HK-2 (cell line): ENCODE data around the gene AMOTL1.
A peak's percentile ranks its signal among the peaks of the same experiment; 100 is the strongest.

Experiments used
- DNase-seq: peaks from one replicate; pipeline ENCODE4 v3.0.0-alpha.2; 2018; ENCODE audit not compliant: unreplicated experiment

Gene AMOTL1

DNA sequence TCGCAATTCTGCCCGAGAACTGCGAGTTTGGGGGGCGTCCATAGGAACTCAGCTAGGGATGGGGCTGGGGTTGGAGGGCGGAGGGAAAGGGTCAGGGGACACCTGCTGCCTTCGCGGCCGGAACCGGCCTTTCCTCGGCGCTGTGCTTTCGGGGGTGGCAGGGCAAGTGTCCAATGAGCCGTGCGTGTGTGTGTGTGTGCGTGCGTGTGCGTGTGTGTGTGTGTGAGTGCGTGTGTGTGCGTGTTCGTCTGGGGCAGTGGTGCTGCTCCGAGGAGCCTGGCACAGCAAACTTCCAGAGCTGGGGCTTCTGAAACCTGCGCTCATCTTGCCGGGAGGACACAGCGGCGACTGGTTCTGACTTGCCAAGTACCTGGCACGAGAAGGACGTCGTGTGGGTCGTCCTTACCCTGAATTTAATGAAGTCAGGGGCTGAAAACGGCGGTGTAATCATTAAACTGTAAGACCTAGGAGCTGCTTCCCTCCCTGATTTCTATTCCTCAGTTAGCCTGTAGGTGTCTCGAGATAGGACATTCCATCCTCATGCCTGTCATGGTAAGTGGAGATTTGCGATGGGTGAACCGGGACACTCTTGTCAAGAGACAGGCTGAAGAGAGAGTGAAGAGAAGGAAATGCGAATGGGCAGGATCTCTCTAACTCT, 27.0 kb upstream of the AMOTL1 start:
- DNase-seq = peak; percentile 22

DNA sequence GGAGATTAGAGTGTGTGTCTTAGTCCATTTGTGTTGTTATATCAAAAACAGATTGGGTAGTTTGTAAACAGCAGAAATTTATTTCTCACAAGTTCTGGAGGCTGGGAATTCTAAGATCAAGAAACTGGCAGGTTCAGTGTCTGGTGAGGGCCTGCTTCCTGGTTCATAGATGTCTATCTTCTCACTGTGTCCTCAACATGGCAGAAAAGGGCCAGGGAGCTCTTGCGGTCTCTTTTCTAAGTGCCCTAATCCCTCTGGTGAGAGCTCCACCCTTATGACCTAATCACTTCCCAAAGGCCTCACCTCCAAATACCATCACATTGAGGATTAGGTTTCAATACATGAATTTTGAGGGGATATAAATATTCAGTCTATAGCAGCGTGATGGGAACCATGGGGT, 25.5 kb upstream of the AMOTL1 start:
- DNase-seq = no peak

DNA sequence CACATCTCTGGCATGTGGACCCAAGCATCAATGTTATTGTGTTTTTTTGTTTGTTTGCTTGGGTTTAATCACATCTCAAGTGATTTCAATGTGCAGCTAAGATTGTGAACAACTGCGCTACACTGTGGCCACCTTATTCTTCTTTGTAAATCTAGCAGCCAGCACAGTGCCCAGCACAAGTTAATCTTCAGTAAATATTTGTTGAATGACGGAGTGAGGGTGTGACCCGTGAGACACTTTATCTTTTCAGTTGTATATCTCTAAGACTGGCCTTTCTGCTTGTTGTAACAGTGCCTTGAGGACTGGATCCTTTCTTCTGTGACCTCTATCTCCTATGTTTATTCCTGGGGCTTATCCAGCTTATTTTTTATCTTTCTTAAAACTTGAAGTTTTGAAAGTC, 21.4 kb upstream of the AMOTL1 start:
- no peak for DNase-seq

DNA sequence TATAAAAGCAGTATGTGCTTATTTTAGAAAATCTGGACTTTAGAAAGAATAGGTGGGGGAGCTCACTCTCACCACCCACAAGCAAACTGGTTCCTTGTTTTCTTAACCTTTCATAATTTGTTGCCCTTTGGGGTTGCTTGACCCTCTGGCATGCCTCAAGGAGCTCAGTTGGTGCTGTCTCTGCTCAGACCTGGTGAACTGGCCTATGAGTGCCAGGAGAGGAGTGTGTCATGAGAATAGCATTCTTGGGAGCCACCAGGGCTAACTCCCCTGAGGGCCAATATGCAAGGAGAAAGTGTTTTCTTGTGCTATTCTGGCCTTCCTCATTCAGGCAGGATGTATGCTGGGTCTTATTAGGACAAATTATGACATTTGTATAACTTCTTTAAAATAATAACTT, 21.0 kb upstream of the AMOTL1 start:
- no peak for DNase-seq

DNA sequence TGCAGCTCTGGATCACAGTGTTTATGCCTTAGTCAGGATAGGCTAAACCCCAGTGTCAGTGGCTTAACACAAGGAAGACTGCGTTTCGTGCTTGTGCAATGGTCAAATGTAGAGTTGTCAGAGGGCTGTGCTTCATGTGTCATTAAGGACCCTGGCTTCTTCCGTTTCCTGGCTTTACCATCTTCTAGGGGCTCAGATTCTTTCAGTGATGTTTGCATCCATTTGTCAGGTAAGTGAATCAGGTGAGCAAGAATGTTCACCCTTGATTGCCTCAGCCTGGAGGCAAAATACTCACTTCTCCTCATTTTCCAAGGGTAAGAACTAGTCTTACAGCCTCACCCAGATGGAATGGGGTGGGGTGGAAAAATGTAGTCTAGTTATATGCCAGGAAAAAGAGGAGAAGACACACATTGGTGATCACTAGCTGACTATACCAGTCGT, 20.5 kb upstream of the AMOTL1 start:
- no peak for DNase-seq

DNA sequence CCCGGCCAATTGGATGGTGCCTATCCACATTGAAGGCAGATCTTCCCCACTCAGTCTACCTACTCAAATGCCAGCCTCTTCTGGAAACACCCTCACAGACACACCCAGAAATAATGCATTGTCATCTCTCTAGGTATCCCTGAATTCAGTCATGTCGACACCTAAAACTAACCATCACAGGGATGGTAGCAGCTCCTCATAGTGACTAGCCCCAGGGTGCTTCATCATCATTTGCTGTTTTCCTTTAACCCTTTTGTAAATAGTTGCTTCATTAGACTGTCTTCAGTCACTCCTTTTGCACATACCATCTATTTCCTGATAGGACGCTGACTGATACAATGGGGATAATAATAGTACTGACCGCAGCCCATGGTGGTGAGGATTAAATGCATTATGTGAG, 18.8 kb upstream of the AMOTL1 start:
- DNase-seq = no peak

DNA sequence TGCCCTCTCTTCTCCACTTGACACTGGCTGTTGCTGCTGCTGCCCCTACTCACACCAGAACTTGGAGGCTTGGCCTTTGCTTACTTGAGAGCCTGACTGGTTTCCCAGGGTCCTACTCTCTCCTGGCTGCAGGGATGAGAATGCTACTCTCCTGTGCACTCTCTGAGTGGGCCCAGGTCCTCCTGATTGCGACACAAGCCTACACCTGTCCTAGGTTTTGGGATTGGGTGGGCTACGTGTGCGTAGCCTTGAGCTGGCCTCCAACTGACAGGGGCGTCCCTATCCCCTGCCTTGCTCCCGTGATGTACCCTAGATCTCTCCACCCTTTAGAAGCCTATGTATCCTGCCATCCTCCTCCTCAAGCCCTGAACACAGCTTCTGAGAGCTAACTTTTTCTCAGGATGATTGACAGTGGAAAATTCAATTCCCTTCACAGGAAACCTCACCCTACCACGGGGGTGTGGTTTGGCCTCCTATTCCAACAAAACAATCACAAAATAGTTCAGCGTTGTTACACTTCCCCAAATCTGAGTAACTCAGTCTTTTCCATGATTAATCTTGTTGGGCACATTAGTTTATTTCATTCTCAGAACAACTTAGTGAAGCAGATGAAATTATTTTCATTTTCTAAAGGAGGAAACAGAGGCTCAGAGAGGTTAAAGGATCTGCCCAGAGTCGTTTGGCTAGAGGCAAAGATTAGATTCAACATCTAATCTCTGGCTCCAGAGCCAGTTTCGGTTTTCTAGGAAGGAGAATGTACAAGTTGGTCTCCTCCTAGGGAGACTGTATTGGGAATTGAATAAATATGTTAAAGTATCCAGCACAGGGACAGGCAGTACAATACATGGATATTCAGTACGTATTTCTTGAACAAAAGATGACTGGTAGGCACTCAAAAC, 17.6 kb upstream of the AMOTL1 start:
- no peak for DNase-seq

DNA sequence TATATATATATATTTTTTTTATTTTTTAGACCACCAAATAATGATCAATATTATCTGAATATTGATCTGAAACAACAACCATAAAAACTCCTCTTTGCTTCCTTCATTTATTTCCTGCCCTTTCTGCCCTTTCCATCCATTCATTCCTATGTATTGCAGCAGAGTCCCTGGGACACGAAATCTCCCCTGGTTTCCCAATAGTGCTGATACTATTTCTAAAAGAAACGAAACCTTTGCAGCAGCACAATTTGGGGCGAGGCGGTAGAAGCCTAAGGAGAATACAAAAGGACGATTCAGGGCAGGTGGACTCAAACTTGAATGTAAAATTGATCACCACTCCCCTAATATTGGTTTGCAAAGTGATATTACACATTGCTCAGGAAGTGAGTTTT, 16.9 kb upstream of the AMOTL1 start:
- no peak for DNase-seq

DNA sequence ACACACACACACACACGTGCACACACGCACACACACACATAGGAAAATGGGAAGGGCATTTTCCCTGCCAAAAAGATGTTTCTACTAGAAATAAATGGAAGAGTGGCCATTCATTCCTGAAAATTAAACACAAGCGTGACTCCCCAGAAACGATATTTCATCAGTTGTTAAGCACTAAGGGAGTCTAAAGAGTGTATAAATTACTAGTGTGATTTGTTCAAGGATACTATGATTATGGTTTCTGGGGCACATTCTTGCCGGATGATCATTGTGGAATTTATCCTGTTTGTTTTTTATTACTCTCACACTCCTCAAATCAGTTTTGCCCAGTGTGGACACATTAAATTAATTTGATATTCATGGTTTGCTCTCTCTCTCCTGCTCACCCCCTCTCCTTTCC, 16.4 kb upstream of the AMOTL1 start:
- DNase-seq = no peak

DNA sequence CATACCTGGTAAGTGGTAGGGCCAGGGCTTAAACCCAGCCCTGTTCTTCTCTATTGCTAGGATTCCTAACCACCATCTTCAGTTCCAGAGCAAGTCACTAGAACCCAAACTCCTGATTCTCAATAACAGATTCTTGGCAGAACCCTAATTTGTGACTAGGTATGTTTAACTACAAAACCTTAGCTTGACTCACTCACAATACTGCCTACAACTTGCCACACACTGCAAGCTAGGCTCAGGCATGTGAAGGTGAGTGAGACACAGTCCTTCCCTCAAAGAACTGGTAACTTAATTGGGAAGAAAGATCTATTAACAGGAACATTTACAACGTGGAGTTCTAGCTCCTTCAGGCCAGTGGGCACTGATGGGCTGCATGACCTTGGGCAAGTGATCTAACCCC, 14.5 kb upstream of the AMOTL1 start:
- no peak for DNase-seq

DNA sequence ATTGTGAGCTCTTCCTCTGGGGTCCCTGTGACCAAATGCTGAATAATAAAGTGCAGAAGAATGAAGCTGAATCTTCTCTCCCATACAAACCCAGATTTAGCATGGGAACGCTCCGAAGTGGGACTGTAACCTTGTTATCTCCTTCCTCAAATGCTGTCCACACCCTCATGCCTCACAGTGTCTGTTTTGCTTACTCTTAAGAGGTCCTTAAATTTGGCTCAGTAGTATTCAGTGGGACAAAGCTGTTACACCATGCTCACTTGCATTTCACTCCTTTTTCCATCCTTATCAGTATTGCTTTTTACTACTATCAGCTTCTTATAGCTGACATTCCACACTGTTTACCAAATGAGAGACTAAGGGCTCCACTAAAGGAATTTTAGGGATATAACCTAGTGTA, 13.8 kb upstream of the AMOTL1 start:
- DNase-seq = no peak

DNA sequence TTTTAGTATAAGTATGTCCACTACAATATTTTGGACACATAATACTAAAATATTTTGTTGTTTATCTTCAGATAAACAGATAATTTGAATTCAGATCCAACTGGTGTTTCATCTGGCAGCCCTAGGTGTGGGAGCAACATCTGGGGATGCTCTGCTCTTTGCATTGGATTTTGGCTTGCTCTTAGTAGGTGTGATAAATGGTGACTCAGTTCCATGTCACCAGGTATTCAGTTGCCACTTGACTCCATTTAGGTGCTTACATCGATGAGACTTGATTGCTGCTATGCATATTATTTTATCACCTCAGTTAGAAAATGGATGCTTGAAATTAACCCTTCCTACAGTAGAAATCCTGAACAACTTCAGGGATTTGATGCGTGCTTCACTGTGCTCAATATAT, 13.3 kb upstream of the AMOTL1 start:
- no peak for DNase-seq

DNA sequence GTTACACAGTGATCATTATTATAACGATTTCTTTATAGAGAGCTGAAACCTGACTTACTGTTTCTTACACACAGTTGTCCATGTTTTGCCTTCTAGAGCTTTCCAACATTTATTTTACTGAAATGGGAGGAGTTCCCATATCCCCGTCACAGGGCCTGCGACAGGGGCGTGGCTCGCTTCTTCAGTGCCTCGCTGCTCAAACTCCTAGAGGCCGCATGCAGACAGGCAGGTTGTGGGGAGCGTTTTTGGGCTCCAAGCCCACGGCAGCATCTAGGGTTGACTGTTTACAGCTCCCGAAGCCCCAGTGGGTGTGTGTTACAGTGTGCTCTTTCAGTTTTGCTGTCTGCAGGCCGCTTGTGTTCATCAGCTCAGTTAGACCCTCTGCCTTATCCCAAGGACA, 12.7 kb upstream of the AMOTL1 start:
- no peak for DNase-seq

DNA sequence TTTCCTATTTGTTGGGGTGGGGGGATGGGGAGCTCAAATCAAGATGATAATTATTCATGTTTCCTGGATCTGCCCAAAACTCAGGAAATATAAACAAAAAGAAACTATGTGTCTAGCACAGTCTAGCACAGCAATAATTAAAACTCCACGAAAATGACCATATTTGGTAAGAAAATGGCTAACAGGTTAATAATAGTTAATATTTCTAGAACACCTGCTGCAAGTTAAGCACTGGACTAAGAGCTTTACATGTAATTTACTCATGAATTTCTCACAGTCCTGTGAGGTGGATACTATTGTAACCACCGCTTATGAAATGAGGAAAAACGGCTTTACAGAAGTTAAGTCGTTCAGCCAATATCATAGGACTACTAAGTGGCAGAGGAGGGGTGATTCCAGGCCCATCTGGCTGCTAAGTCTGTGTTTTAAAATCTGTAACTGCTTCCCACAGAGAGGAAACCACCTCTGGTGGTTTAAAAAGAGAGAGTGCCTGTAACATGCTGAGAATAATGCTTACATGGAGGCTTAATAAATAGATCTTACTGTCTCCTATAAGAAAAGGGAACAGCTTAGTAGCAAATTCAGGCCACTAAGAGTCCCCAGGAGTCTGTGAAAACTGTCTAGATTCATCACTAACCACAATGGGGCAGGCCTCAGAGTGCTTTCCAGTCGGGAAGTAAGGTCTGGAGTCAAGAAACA, 11.0 kb upstream of the AMOTL1 start:
- no peak for DNase-seq

DNA sequence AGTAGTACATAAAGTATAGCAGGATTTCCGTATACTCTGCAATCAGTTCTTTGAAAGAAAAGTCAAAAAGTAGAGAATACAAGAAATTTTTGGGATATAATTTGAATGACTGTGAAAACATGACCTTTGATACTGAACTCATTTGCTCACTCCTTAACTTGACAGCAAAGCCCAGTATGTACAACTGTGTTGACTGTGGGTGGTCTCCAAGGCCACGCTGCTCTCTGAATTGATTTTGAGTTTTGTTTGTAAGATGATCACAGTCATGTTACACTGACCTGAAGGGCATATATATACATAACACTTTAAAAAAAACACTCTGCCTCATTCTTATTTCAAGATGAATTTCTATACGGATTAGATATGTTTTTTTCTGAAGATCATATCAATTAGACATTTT, 9.5 kb upstream of the AMOTL1 start:
- no peak for DNase-seq

DNA sequence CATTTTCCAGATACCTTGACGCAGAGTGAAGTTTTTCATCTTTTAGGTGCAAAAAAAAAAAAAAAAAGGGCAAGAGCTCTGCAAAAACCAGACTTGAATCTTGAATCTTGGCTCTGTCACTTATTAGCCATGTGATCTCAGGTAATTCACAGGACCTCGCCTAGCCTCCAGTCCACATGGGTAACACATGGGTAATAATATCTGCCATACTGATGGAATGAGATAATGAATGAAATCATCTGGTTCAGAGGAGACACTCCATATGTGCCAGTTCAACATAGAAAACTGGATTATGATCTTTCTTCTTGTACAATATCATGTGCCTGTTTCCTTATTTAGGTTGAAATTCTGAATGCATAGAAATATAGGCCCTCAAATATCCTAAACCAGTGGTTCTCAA, 8.6 kb upstream of the AMOTL1 start:
- no peak for DNase-seq

DNA sequence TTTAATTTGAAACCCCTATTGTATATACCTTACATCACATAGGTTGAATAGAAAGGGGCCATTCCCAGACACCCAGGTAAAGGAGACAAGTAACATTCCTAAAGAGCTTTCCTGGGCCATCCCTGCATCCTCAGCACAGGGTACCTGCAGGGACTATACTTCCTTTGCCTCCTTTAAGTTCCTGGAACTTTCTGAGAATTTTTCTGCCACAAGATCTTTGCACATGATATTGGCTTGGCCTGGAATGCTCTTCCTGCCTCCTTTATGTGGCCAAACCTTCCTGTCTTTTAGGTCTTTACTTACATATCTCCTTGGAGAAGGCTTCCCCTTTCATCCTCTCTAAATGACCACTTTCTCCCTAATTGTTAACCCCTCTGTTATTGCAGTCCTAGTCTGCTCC, 7.9 kb upstream of the AMOTL1 start:
- DNase-seq = no peak

DNA sequence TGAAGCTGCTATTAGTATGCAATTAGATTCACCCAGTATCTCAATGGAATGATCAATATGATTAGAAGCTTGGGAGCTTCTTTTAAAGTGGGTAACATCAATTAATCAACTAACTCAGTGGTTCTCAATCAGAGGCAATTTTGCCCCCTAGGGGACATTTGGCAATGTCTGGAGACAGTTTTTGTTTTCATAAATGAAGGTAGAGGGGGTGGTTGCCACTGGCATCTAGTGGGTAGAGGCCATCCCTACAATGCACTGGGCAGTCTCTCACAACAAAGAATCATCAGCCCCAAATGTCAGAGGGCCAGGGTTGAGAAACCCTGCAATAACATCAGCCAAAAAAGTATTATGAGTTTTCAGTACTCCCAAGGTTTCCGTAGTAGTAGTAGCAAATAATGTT, 5.9 kb upstream of the AMOTL1 start:
- no peak for DNase-seq

DNA sequence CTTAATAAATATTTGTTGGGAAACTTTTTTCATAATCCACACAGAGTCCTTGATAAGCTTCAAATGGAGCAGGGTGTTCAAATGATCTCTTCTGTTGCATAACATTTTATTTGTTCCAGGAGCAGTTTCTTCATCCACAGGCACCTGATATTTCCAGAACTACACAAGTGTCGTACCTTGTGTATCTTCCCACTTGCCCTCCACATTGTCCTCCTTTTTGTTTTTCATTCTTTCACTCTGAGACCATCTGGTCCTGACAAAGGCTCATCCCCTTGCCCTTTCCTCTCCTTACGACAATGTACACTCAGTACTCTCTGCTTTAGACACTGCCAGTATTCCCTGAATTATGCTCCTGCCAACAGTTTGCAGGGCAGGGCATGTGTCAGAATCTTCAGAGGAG, 5.2 kb upstream of the AMOTL1 start:
- DNase-seq = no peak

DNA sequence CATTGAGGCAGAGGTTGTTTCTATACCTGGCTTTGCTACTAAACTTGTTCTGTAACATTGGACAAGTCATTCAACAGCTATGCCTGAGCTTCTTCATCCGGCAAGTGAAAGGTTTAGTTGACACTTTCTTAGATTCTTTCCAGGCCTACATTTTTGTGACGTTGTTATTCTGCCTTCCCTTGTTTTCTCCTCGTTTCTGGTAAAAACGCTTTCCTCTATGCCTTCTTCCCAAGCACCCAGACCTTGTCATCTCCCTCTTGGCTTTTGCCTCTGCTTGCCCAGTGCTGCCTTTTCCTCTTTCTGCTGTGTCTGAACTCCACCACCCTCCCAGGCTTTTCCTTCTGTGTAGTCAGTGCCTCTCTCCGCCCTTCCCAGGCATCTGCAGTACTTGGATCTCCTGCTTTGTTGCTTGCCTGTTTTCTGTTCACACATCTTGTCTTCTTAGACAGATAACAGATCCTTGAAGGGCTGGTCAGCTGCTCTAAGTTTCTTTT, 1.4 kb upstream of the AMOTL1 start:
- no peak for DNase-seq

DNA sequence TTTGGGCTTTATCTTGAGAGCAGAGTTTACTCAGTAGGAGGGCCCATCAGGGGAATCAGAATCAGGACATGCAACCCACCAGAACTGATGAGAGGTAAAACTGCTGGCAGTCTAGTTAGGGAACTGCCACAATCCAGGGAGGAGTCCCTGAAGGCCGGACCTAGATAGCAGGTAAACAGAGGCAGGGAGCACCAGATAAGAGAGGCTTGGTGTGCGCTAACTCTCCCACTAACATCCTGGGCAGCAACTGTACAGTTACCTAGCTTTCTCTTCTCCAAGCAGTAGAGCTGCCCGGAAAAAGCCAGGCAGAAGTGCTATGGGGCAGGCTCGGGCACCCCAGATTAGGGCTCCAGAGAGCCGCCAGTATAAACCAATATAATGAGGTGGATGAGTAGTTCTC, 865 bp upstream of the AMOTL1 start:
- no peak for DNase-seq

DNA sequence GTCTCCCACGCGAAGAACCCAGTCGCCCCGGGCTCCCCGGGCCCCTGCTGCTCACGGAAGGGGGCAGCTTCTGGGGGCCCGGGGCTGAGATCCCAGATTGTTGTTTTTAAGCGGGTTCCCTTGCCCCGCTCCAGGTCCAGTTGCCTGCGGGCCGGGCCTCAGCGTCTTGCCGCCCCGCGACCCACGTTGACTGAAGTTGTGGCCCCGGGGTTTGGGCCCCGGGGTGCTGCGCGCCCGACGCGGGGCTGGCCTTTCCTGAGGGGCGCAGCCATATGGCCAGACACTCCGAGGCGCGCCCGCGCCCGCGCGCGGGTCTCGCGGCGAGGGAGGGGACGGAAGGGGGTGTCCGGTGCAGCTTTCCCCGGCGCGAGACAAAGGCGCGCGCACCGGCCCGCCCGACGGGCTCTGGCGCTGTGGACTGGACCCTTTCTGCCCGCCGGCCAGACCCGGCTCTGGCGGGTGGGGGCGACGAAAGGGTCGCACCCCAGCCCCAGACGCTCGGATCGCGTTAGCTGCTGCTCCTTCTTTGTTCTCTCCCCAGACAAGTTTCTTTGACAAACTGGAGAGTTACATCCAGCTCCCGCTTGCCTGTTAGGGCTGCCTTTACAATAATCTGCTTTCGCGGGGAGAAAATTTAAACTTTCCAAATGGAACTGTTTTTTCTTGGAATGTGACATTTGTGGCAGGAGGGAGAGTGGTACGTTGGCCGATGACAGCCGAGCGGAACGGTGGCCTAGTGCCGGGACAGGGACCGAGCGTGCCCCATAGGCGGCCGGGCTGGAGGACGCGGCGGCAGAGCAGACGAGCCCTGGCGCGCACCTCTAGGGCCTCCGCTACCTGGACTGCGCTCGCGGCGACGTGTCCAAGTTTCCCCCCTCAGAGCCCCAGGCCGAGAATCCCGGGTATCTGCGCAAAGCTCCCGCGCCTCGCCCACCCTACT, 716 bp downstream of the AMOTL1 start:
- peak; percentile 29 for DNase-seq
